Fibroblast of lung (primary cell): Measurements from ENCODE around the gene SPHK1. TPM values are rescaled to one million over a fixed set of nuclear protein-coding genes. Genes with fewer than 3 reads are reported as not detected.

Experiments
- DNase-seq, 2 donors: peaks; one replicate each; pipeline versions ENCODE4 v3.0.0 to v3.0.0-alpha.2; 2010; ENCODE audit warnings: low read depth in 2 of 2
- H2AFZ ChIP-seq: 2 replicates; pipeline ENCODE4 v1.5.1; 2012; ENCODE audit warnings: low read length, control low read depth, inconsistent platforms
- H3K27ac ChIP-seq: 2 replicates; pipeline ENCODE4 v1.5.1; 2011; ENCODE audit warnings: low read length, control low read depth; ENCODE audit not compliant: insufficient read depth
- H3K27me3 ChIP-seq: 2 replicates; pipeline ENCODE4 v1.5.1; 2011; ENCODE audit warnings: mild to moderate bottlenecking, low read length; ENCODE audit not compliant: control insufficient read depth, insufficient read depth
- H3K36me3 ChIP-seq: 2 replicates; pipeline ENCODE4 v1.5.1; 2011; ENCODE audit warnings: low read length; ENCODE audit not compliant: control insufficient read depth, insufficient read depth
- H3K4me1 ChIP-seq: 2 replicates; pipeline ENCODE4 v1.5.1; 2011; ENCODE audit warnings: low read length; ENCODE audit not compliant: control insufficient read depth, insufficient read depth; ENCODE audit errors: extremely low read depth
- H3K4me2 ChIP-seq: 2 replicates; pipeline ENCODE4 v1.5.1; 2011; ENCODE audit warnings: low read length, control low read depth; ENCODE audit not compliant: insufficient read depth; ENCODE audit errors: extremely low read depth
- H3K4me3 ChIP-seq, 4 experiments: fragments of 200-600 bp in 1 of 4; sonication (generic) in 1 of 4; replicated peaks in 1 of 4; 2 replicates each; pipeline ENCODE4 v1.5.1; 2011 to 2016; ENCODE audit warnings: low read length in 4 of 4, low read depth in 3 of 4, mild to moderate bottlenecking in 3 of 4, control low read depth in 2 of 4, inconsistent platforms in 1 of 4, mixed read lengths in 1 of 4; ENCODE audit not compliant: insufficient read depth in 1 of 4; ENCODE audit errors: control extremely low read depth in 1 of 4
- H3K79me2 ChIP-seq: 2 replicates; pipeline ENCODE4 v1.5.1; 2012; ENCODE audit warnings: mild to moderate bottlenecking, low read length, inconsistent platforms; ENCODE audit not compliant: control insufficient read depth, insufficient read depth
- H3K9ac ChIP-seq: 2 replicates; pipeline ENCODE4 v1.5.1; 2011; ENCODE audit warnings: mild to moderate bottlenecking, low read length, control low read depth; ENCODE audit not compliant: insufficient read depth
- H3K9me3 ChIP-seq: 2 replicates; pipeline ENCODE4 v1.5.1; 2012; ENCODE audit warnings: low read depth, low read length; ENCODE audit not compliant: control insufficient read depth, insufficient read depth
- H4K20me1 ChIP-seq: 2 replicates; pipeline ENCODE4 v1.5.1; 2011; ENCODE audit warnings: low read length; ENCODE audit not compliant: control insufficient read depth, insufficient read depth; ENCODE audit errors: extremely low read depth
- EZH2 ChIP-seq: IDR thresholded peaks from 2 replicates; pipeline ENCODE4 v1.5.1; 2012; ENCODE audit warnings: low read length, control low read depth, mild to moderate bottlenecking; ENCODE audit errors: missing control alignments
- polyA plus RNA-seq, 2 donors: library from polyadenylated mRNA; depleted of rRNA in 1 of 2; stranded (reverse) in 1 of 2; unstranded in 1 of 2; fragments of >200 nt; gene quantifications; 2 replicates each; pipeline ENCODE4 v1.2.1, GENCODE V29; 2011 to 2012; ENCODE audit warnings: missing spikeins in 1 of 2
- total RNA-seq: library from RNA; depleted of rRNA; stranded (reverse); fragments of >200 nt; gene quantifications from 2 replicates; pipeline ENCODE4 v1.2.1, GENCODE V29; 2014
- TF ChIP-seq, protein P1 (sequence below), 2 donors: IDR thresholded peaks in 1 of 2; conservative IDR thresholded peaks in 1 of 2; 1 replicate in 1 of 2; 2 replicates in 1 of 2; pipeline ENCODE4 v1.5.1; 2011 to 2012; ENCODE audit warnings: low read length in 2 of 2, control low read depth in 1 of 2, inconsistent platforms in 1 of 2, low read depth in 1 of 2, mild to moderate bottlenecking in 1 of 2

Gene SPHK1
- total and polyA plus RNA-seq, 2 donors (not counting 1 experiment from before 2014, with no cell fraction given): 5.0 to 9.4 TPM

GRCh38 chr17:76350463-76350862 lies 33.9 kb upstream of the SPHK1 start:
- Histone ChIP-seq H4K20me1 (no peaks in the 10 kb centered on the region), H3K4me2 (no peak overlapping the region), H3K4me3 (no peak overlapping the region), H3K27ac (no peak overlapping the region), H3K36me3 (peaks cover 2% of the 10 kb centered on the region), H3K9ac (no peak overlapping the region), H3K79me2 (peaks cover 12% of the 10 kb centered on the region), H3K27me3 (no peaks in the 10 kb centered on the region), H3K9me3 (no peaks in the 10 kb centered on the region), H3K4me1 (no peaks in the 10 kb centered on the region), H2AFZ (no peak overlapping the region)
- no peak for DNase-seq
- TF ChIP-seq EZH2: no peak
- TF ChIP-seq, protein P1, sequence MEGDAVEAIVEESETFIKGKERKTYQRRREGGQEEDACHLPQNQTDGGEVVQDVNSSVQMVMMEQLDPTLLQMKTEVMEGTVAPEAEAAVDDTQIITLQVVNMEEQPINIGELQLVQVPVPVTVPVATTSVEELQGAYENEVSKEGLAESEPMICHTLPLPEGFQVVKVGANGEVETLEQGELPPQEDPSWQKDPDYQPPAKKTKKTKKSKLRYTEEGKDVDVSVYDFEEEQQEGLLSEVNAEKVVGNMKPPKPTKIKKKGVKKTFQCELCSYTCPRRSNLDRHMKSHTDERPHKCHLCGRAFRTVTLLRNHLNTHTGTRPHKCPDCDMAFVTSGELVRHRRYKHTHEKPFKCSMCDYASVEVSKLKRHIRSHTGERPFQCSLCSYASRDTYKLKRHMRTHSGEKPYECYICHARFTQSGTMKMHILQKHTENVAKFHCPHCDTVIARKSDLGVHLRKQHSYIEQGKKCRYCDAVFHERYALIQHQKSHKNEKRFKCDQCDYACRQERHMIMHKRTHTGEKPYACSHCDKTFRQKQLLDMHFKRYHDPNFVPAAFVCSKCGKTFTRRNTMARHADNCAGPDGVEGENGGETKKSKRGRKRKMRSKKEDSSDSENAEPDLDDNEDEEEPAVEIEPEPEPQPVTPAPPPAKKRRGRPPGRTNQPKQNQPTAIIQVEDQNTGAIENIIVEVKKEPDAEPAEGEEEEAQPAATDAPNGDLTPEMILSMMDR (conservative IDR thresholded peaks at IDR 0.05 in 1 of 2, IDR thresholded peaks at IDR 0.05 in 1 of 2; ENCODE audit: low read depth in 1 of 2, low read length in 2 of 2): no peak

GRCh38 chr17:76351526-76352071 lies 32.8 kb upstream of the SPHK1 start:
- no peak overlapping the region for H2AFZ ChIP-seq
- H3K27ac ChIP-seq: no peak overlapping the region
- no peak overlapping the region for H3K4me2 ChIP-seq
- H3K27me3 ChIP-seq: no peaks in the 10 kb centered on the region
- H3K9me3 ChIP-seq: no peaks in the 10 kb centered on the region
- no peak overlapping the region for H3K9ac ChIP-seq
- H4K20me1 ChIP-seq: no peaks in the 10 kb centered on the region
- peaks cover 12% of the 10 kb centered on the region for H3K79me2 ChIP-seq
- no peak for DNase-seq
- H3K36me3 ChIP-seq: peaks cover 2% of the 10 kb centered on the region
- TF ChIP-seq, protein P1 (conservative IDR thresholded peaks at IDR 0.05 in 1 of 2, IDR thresholded peaks at IDR 0.05 in 1 of 2; ENCODE audit: low read depth in 1 of 2, low read length in 2 of 2): no peak
- TF ChIP-seq EZH2: no peak
- H3K4me3 ChIP-seq: peak overlapping the region in 2 of 4 experiments; percentile 17 to 26
- H3K4me1 ChIP-seq: no peaks in the 10 kb centered on the region

DNA sequence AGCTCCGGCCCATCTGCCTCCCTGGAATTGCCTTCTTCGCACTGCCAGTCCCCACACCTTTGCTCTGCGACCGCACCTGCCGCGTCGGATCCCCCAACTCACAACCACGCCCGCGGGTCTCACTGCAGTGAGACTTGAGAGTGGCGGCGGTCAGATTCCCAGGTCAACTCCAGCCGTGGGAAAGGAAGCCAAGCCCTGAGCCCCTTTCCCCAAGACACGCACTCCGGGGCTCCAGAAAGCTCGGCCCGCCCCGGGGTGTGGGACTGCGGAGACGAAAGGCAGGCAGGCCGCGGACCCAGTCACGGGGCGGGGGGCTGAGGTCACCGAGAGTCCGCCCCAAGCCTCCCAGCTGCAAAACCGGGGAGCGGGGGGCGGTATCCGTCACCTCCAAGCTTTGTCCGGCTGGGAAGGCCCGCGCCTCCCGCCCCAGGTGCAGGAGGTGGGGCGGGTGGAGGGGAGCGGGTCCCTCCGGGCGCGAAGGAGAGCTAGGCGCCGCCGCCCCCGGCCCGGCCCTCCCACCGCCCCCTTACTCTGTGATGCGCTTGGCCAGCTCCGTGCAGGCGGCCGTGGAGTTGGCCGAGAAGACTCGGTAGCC lies 31.3 kb upstream of the SPHK1 start:
- peak overlapping the region; percentile 63 to 87 (median 76) for H3K4me3 ChIP-seq
- H3K27ac ChIP-seq: peak overlapping the region; percentile 98
- no peaks in the 10 kb centered on the region for H4K20me1 ChIP-seq
- peak overlapping the region; percentile 95 for H3K9ac ChIP-seq
- peaks cover 12% of the 10 kb centered on the region for H3K79me2 ChIP-seq
- DNase-seq: no peak
- no peak for TF ChIP-seq EZH2
- TF ChIP-seq, protein P1 (conservative IDR thresholded peaks at IDR 0.05 in 1 of 2, IDR thresholded peaks at IDR 0.05 in 1 of 2; ENCODE audit: low read depth in 1 of 2, low read length in 2 of 2): no peak
- H3K9me3 ChIP-seq: no peaks in the 10 kb centered on the region
- H3K36me3 ChIP-seq: no peaks in the 10 kb centered on the region
- no peaks in the 10 kb centered on the region for H3K27me3 ChIP-seq
- H3K4me1 ChIP-seq: no peaks in the 10 kb centered on the region
- peak overlapping the region; percentile 88 for H3K4me2 ChIP-seq
- peak overlapping the region; percentile 61 for H2AFZ ChIP-seq
